SU-DHL-6 (cell line): ENCODE measurements around the gene LUC7L.
"Not testable (repeated sequence)": the region's sequence is repeated elsewhere in the genome, so short reads cannot be mapped to it uniquely, and the experiment has no call there.

Experiments
- EZH2phosphoT487 ChIP-seq: fragments of 200-600 bp; sonication (generic), shearing (Covaris generic); conservative IDR thresholded peaks from 2 replicates; pipeline ENCODE4 v1.6.1; 2018; ENCODE audit warnings: mild to moderate bottlenecking, antibody characterized with exemption, low read length, moderate library complexity, mixed read lengths
- TF ChIP-seq, protein P1 (sequence below): fragments of 200-600 bp; sonication (generic); IDR thresholded peaks from one replicate; pipeline ENCODE4 v1.5.1; 2017; ENCODE audit warnings: antibody characterized with exemption, mild to moderate bottlenecking, low read length, moderate library complexity; ENCODE audit not compliant: insufficient read depth, poor library complexity, severe bottlenecking

DNA sequence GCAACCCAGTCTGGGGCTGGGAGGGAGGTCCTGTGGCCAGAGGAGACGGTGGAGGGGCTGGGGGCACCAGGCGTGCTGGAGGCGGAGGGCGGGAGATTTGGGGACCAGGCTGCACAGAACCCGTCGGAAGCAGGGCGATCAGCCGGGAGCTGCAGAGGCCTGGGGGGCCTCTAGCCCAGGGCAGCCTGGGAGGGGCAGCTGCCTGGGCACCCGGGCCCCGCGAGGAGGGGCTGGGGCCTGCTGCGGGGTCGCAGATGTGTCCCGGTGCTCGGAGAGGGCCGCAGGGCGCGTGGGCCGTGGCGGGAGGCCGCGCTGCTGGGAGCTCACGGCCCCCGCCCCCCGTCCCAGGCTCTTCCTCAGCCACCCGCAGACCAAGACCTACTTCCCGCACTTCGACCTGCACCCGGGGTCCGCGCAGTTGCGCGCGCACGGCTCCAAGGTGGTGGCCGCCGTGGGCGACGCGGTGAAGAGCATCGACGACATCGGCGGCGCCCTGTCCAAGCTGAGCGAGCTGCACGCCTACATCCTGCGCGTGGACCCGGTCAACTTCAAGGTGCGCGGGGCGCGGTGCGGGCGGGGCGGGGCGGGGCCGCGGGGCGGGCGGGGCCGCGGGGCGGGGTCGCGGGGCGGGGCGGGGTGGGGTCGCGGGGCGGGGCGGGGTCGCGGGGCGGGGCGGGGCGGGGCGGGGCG is 65.0 kb downstream of the LUC7L start:
- TF ChIP-seq, protein P1, sequence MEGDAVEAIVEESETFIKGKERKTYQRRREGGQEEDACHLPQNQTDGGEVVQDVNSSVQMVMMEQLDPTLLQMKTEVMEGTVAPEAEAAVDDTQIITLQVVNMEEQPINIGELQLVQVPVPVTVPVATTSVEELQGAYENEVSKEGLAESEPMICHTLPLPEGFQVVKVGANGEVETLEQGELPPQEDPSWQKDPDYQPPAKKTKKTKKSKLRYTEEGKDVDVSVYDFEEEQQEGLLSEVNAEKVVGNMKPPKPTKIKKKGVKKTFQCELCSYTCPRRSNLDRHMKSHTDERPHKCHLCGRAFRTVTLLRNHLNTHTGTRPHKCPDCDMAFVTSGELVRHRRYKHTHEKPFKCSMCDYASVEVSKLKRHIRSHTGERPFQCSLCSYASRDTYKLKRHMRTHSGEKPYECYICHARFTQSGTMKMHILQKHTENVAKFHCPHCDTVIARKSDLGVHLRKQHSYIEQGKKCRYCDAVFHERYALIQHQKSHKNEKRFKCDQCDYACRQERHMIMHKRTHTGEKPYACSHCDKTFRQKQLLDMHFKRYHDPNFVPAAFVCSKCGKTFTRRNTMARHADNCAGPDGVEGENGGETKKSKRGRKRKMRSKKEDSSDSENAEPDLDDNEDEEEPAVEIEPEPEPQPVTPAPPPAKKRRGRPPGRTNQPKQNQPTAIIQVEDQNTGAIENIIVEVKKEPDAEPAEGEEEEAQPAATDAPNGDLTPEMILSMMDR: not testable (repeated sequence)
- TF ChIP-seq EZH2phosphoT487: not testable (repeated sequence)
